ENCODE data around the gene CFAP410.
A peak's percentile ranks its signal among the peaks of the same experiment; 100 is the strongest.

Gene CFAP410

DNA sequence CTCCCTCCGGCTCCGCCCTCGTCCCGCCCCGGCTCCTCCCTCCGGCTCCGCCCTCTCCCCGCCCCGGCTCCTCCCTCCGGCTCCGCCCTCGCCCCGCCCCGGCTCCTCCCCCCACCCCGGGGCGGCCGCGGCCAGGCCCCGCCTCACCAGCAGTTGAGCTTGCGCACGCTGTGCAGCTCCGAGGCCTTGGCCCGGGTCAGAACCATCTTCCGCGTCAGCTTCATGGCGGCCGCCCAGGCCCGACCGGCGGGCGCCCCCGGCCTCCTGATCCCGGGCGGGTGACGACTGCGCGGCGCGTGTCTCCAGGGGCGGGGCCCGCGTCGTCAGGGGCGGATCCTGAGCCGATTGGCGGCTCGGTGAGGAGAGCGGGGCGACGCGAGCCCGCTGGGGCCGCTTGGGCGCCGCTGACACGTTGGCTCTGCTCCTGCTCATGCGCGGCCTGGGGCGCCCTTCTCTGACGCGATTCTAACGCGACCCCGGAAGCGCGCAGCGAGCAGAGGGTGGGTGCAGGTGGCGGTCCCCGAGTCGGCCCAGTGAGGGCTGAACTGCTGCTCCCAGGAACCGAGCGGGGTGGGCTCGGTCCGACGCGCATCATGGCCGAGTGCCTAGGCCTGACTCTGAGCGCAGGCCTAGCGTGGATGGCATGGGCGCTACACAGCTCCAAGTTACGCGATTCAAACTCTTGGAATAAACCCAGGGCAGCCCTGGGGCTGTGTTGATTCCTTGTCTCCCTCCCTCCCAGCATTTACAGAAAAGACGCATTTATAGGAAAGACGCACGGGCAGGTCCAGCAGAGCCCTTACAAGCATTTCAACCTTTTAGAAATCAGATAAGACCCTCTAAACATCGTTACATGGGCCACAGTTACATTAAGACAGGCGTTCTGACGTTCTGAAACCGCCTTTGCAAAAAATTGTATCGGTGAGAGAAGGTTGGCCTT, at the start of gene CFAP410:
Gene CFAP410, minus strand, starts transcription at position 420 of the 940 bp plus-strand sequence. Its CDS starts 196 bp downstream, at position 224.
- peak; percentile 88 to 90 for DNase-seq (ENCODE audit: low read depth in 2 of 2)

DNA sequence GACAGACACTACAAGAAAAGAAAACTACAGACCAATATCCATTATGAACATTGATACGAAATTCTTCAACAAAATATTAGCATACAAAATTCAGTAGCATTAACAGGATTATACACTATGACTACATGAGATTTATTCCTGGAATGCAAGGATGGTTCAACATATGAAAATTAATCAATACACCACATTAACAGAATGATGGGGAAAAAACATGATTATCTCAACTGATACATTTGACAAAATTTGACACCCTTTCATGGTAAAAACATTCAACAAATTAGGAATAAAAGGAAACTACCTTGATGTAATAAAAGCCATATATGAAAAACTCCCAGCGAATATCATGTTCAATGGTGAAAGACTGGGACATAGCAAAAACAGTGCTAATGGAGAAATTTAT, 45.8 kb upstream of the CFAP410 start:
- DNase-seq (ENCODE audit: low read depth in 2 of 2): no peak

DNA sequence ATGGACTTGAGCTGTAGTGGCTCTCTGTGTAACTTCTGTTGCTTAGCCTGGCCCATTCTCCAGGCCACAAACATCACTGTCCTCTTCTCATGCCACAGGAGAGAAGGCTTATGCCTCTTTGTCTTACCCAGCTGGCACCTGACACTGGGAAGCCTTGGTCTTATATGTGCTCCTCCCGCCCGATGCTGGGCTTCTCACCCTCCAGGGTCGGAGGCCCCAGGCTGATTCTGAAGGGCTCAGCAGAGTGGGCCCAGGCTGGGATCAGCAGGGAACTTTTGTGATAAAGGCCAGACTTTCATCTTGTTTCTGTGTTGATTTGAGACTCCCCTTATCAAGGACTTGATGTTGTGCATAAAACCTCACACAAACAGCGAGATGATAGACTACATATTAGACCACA, 44.0 kb upstream of the CFAP410 start:
- no peak for DNase-seq (ENCODE audit: low read depth in 2 of 2)

DNA sequence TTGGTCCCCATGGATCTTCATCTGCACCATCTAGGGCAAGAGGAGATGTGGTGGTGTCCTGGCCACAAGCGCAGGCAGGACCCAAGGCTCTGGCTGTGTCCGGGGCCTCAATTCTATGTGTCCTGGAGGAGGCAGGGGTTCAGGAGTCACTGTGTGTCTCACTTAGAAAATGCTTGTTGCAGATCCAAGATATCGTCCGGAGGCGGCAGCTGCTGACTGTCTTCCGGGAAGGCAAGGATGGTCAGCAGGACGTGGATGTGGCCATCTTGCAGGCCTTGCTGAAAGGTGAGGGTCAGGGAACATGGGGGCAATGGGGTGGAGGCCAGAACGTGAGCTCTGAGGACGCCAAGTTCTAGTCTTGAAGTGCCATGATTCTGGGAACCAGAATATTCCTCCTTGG, 43.3 kb upstream of the CFAP410 start:
- DNase-seq (ENCODE audit: low read depth in 2 of 2): no peak

DNA sequence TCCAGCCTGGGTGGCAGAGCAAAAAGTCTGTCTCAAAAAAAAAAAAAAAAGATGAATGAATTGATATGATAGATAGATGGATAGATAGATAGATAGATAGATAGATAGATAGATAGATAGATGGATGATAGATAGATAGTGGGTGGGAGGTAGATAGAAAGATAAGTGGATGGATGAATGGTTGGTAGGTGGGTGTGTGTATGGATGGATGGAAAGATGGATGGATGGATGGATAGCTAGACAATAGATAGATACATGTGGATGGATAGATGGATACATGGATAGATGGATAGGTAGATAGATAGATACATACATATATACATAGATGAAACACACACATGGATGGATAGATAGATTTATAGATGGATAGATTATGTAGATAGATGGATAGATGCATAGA, 42.7 kb upstream of the CFAP410 start:
- DNase-seq (ENCODE audit: low read depth in 2 of 2): no peak

DNA sequence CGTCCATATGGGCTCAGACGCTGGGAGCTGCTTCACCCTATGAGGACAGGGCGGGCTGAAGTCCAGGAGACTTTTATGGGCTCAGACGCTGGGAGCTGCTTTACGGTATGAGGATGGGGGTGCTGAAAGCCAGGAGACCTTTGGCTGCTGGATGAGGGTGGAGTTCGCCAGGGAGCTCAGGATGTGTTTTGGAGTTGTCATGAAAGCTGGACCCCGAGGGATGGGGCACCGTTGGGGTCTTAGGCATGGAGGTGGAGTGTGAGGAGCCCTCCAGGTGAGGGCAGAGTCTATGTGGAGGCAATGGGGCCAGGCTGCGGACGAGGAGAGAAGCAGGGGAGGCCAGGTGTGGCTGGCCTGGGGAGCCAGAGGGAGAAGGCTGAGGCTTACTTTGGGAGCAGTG, 41.7 kb upstream of the CFAP410 start:
- no peak for DNase-seq (ENCODE audit: low read depth in 2 of 2)

DNA sequence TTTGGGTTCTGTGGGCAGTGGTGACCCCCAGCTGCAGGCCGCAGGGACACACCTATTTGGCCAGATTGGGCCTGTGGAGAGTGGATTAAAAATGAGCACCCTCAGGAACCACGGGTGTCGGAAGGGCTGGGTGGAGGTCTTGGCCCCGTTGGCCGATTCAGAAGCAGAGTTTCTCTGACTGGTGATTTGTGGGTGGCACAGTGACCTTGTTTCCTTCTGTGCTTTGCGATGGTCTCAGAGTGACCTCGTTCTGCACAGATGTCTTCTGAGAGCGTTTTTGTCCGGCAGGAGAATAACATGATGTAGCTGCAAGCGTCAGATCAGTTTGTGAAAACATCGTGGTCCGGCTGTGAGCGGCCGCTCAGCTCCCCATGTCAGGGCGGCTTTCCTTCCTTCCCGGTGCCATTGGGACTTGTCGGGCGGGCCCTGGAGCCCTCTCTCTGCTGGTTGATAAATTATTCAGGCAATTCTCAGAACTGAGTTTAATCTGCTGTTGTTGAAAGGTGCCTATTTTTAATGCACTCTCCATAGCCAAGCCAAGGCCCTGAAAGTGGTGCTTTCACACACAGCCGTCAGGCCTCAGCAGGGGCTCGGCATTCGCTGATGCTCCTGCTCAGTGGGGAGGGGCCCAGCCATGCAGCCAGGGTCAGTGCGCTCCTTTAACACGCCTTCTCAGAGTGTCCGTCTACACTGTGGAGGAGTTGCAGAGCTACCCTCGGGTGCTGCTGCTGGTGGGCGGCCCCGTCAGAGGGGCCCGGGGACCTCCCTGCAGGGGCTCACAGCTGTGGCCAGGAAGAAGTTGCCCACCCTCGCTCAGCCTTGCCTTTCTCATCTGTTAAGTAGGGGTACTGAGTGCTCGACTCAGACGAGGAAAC, 41.0 kb upstream of the CFAP410 start:
- no peak for DNase-seq (ENCODE audit: low read depth in 2 of 2)

DNA sequence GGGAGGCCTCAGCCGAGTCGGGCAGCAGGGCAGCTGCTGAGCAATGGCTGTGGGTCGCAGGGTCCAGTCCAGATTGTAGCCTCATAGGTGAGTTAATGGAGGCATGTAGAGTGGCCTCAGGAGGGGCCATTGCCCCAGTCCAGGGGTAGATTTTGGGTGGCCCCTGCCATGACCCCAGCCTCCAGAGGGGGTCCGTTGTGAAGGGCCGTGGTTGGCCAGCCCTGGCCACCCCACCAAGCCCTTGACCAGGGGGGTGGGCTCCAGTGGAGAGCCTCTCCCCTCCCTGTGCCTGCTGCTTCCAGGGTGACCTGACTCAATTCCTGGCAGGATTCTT, 40.3 kb upstream of the CFAP410 start:
- DNase-seq (ENCODE audit: low read depth in 2 of 2): no peak

DNA sequence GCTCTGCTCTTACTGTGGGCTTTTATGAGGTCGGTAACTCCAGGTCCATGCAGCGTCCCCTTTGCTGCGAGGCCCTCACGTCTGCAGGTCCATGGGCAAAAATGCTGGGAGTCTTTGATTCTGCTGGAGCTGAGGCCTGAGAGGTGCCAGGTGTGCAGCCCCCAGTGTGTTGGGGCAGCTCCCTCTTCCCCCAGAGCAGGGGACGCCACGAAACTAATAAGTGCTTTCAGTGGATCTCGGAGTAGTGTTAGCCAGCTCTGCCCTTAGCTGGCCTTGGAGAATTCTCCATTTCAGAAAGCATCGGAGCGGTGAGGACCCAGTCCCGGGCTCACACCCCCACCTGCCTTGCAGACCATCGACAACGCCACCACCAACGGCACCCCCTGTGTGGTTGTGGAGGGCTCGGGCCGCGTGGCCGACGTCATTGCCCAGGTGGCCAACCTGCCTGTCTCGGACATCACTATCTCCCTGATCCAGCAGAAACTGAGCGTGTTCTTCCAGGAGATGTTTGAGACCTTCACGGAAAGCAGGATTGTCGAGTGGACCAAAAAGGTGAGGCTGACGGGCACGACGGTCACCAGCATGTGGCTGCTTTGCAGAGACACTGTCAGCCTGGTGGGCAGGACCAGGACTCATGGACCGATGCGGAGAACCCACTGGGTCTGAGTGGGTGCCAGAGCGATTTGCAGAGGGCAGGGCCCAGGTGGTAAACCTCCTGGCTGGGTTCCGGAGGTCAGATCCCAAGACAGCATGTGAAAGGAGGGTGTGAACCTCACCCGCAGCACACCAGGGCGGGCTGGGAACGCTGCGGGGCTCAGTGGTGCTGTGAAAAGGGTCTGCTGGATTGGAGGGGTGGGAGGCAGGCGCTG, 39.7 kb upstream of the CFAP410 start:
- no peak for DNase-seq (ENCODE audit: low read depth in 2 of 2)

DNA sequence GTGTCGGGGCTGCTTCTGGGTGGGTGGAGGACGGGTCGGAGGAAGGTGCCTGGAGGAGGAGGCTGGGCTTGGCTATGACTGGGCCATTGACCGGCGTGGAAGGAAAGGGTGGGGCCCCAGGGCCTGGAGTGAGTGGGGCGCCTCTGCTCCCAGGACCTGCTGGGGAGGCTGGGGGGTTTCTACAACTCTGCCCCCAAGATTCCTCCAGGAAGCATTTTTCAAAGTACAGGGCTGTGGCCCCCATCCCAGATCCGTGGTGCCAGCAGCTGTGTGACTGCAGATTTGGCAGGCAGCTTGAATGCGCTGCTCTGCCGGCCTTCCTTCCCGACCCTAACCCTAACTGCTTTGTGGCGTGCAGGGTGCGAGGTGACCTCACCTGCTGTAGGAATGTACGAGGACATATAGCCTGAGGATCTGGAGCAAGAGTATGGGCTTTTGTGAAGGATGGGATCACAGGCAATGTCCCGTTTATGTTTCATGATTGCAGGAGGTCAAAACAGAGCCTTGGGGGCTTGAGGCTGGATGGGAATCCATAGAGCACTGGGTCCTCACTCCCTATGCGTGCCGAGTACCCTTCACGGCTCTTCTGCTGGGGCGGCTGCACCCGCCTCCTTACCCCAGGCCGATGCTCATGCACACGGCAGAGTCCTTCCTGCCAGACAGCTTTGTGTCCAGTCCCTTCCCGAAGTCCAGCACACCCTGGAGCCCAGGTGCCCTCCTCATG, 38.9 kb upstream of the CFAP410 start:
- no peak for DNase-seq (ENCODE audit: low read depth in 2 of 2)

DNA sequence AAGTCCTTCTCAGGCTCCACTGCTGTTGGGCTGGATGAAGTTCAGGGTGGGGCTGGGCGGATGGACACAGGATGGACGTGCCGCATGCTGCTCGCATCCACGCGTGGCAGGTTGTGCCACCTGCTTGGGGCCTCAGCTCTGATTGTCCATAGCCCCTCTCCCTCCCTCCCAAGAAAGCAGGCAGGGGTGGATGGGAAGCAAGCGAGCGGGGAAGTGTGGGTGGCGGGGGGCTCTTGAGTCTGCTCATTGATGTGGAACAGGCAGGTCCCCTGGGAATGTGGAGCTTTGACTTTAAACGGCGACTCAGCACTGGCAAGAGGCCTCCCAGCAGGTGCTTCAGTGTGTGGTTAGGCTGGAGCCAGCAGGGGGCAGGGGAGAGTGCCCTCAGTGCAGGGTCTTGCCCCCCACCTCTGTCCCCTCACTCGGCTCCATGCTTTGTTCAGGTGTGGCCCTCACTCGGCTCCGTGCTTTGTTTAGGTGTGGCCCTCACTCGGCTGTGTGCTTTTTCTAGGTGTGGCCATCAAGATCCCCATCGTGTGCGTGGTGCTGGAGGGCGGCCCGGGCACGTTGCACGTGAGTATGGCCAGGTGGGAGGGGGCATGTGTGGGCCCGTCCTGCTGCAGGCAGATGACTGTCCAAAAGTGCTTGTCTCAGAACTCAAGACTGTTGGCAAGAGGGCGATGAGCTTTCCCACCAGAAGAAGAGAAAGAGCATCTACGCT, 38.2 kb upstream of the CFAP410 start:
- no peak for DNase-seq (ENCODE audit: low read depth in 2 of 2)

DNA sequence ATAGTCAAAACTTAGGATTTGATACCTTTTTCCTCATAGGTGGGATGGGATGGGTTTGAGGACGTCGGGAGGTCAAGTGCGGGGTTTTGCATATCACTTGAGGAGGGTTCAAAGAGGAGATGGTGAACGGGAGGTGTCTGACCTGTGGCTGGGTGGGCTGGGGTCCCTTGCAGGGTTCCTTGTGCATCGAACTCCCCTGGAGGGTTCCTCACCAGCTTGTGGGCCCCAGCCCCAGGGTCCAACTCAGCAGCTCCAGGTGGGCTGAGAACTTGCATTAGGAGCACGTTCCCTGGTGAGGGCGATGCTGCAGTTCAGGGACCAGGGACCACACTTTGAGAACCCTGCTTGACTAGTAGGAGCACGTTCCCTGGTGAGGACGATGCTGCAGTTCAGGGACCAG, 37.4 kb upstream of the CFAP410 start:
- DNase-seq (ENCODE audit: low read depth in 2 of 2): no peak

DNA sequence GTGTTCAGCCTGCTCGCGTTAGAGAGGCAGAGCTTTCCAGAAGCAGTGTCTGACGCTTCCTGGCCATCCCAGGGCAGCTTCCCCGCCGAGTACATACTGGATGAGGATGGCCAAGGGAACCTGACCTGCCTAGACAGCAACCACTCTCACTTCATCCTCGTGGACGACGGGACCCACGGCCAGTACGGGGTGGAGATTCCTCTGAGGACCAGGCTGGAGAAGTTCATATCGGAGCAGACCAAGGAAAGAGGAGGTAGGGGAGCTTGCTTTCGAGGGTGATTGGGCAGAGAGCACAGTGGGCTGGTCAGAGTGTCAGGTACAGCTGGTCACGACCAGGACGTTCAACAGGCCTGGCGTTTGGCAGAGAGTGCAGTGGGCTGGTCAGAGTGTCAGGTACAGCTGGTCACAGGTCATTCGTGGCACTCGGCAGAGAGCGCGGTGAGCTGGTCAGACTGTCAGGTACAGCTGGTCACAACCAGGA, 36.6 kb upstream of the CFAP410 start:
- DNase-seq (ENCODE audit: low read depth in 2 of 2): no peak

DNA sequence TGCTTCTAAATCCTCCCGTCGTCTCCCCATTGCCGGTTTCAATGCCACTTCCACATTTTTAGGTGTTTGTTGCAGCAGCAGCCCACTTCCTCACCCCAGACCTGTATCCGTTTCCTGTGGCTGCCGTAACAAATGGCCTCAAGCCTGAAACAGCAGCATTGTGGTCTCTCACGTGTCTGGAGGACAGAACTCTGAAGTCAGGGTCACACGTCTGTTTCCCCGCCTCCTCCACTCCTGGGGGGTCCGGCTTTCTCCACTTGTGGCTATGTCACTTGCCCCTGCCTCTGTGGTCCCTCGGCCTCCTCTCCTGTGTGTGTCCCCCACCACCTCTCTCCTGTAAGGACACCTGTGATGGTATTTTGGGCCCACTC, 36.1 kb upstream of the CFAP410 start:
- peak in 1 of 2 donors; percentile 16 for DNase-seq (ENCODE audit: low read depth in 2 of 2)

DNA sequence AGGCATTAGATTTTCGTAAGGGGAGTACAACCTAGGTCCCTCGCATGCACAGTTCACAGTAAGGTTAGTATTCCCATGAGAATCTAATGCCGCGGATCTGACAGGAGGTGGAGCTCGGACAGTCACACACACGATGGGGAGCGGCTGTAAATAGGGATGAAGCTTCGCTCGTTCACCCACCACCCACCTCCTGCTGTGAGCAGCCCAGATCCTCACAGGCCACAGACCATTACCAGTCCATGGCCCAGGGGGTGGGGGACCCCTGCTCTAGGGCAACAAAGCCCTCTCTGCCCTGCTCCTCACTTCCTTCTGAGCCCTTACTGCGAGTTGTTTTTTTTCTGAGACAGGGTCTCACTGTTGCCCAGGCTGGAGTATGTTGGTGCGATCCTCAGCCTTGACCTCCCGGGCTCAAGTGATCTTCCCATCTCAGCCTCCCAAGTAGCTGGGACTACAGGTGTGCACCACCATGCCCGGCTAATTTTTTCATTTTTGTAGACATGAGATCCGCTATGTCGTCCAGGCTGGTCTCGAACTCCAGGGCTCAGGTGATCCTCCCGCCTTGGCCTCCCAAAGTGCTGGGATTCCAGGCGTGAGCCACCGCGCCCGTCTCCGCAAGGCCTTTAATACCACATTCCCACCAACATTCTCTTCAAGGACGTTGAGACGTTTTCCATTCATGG, 35.6 kb upstream of the CFAP410 start:
- DNase-seq (ENCODE audit: low read depth in 2 of 2): no peak

DNA sequence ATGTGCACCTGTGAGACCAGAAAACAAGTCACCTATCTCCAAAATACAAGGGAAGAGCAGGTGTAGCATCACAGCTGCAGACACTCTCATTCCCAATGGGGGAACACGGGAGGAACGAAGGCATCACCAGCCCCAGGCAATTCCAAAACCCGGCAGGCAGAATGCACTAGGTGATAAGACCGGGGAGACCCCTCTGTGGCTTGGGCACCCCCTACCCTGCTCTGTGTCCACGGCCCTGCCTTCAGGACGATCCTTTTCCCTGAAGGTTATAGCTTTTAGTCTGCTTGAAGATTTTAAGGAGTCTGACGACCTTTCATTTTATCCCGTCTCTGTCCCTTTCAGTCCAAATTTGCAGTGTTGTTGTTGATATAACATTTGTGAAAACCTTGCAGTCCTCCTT, 33.4 kb upstream of the CFAP410 start:
- DNase-seq (ENCODE audit: low read depth in 2 of 2): no peak

DNA sequence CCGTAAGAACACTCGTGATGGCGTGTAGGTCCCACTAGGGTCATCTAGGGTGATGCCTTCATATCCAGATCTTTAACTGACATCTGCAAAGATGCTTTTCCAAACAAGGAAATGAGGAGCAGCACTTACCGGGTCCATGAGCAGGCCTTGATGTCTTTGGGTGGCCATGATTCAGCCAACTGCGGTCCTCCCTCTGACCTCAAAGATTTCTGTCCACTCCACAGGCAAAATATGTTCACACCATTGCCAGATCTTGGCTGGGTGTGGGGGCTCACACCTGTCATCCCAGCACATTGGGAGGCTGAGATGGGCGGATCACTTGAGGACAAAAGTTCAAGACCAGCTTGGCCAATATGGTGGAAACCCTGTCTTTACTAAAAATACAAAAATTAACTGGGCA, 32.4 kb upstream of the CFAP410 start:
- no peak for DNase-seq (ENCODE audit: low read depth in 2 of 2)

DNA sequence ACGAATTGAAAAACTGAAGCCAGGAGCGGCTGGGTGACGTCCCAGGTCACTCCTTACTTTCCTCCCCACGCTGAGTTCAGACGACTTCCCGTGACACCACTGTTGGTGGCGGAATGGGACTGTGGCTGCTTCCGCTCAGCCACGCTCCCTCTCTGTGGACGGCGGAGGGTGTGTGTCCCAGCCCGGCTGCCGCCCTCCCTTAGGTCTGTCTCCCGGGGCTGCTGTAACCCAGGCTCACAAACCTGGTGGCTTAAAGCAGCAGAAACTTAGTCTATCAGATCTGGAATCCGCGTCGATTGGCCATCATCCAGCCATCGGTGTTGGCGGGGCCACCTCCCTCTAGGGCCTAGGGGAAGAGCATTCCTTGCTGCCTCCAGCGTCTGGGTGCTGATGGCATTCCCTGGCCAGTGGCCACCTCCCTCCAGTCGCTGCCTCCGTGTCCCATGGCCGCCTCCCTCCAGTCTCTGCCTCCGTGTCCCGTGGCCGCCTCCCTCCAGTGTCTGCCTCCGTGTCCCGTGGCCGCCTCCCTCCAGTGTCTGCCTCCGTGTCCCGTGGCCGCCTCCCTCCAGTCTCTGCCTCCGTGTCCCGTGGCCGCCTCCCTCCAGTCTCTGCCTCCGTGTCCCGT, 31.7 kb upstream of the CFAP410 start:
- DNase-seq (ENCODE audit: low read depth in 2 of 2): no peak

DNA sequence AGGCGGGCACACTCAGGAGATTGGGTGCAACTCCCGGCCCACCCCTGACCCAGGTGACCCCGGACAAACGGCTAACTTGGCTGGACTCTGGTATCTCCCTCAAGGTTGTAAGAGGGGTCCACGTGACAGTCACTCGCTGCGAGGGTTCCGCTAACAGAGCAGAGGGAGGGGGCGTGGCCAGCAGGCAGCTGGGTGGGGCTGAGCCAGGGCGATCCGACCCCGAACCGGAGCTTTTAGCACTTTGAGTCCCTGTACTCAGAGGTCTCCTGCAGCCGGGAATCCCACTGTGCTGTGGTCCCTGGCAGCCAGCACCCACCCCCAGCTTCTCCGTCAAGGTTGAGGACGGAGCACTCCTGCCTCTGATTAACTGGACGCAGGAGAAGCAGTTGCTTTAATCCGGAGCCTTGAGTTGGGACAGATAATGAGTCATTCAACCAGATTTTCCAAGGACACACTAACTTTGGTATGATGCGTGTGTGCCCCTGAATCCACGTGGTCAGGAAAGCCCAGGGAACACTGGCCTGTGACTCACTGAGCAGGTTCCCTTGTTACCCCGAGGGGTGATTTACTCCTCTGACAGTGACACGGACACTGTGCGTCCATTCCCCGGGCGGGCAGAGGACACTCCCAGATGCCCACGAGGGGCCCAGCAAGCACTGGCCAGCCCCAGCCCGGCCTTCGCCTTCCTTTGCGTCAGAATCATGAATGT, 31.0 kb upstream of the CFAP410 start:
- no peak for DNase-seq (ENCODE audit: low read depth in 2 of 2)

Data from stimulated activated CD8-positive, alpha-beta memory T cell treated with anti-CD3 and anti-CD28 coated beads, Interleukin-2, amount 100 ng/mL, for 1 hour (primary cell).